Measurements from ENCODE around the gene ITGAV.

Gene ITGAV

DNA sequence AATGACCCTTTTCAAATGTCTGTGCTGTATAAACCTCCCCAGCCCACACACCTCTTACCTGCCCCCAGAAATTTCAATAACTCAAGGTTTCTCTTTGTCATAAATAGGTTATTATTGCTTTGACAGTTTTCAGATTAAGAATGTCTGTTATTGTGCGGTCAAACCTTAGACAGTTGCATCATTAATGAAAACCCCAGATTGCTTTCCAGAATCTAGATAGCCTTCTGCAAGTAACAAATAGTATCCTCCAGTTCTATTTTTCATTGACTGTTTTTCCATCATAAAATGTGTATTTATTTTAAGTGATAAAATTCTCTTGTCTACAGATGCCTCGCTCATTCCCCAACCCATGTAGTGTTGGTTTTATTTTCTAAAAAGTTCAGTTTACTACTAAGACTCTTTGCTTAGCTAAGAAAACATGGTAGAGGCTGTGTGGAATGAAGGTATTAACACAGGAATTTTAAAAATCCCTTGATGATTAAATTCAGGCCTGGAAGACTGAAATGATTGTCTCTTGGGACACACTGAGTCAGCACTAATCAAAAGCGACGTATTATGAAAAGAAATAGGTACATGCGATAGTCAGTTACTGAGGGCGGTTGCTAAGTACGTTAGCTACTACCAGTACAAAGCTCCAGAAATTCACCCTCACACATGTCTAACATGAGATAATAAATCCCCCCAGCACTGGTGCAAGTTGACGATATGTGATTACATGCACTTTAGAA, 38.4 kb upstream of the ITGAV start (continued):
- TF ChIP-seq, protein P1, sequence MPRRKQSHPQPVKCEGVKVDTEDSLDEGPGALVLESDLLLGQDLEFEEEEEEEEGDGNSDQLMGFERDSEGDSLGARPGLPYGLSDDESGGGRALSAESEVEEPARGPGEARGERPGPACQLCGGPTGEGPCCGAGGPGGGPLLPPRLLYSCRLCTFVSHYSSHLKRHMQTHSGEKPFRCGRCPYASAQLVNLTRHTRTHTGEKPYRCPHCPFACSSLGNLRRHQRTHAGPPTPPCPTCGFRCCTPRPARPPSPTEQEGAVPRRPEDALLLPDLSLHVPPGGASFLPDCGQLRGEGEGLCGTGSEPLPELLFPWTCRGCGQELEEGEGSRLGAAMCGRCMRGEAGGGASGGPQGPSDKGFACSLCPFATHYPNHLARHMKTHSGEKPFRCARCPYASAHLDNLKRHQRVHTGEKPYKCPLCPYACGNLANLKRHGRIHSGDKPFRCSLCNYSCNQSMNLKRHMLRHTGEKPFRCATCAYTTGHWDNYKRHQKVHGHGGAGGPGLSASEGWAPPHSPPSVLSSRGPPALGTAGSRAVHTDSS (tag by site-specific recombination; IDR thresholded peaks at IDR 0.05) = no peak
- TF ChIP-seq FEZF1 (tag by site-specific recombination; IDR thresholded peaks at IDR 0.05) (no peak), KLF10 (tag by site-specific recombination; IDR thresholded peaks at IDR 0.05) (no peak), SETDB1 (IDR thresholded peaks at IDR 0.05; ENCODE audit: insufficient read length, low read length) (no peak), ZNF133 (tag by site-specific recombination; IDR thresholded peaks at IDR 0.05) (no peak)
- TF ChIP-seq, protein P2, sequence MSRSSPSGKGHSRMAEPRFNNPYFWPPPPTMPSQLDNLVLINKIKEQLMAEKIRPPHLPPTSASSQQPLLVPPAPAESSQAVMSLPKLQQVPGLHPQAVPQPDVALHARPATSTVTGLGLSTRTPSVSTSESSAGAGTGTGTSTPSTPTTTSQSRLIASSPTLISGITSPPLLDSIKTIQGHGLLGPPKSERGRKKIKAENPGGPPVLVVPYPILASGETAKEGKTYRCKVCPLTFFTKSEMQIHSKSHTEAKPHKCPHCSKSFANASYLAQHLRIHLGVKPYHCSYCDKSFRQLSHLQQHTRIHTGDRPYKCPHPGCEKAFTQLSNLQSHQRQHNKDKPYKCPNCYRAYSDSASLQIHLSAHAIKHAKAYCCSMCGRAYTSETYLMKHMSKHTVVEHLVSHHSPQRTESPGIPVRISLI (tag by site-specific recombination; IDR thresholded peaks at IDR 0.05) = no peak

DNA sequence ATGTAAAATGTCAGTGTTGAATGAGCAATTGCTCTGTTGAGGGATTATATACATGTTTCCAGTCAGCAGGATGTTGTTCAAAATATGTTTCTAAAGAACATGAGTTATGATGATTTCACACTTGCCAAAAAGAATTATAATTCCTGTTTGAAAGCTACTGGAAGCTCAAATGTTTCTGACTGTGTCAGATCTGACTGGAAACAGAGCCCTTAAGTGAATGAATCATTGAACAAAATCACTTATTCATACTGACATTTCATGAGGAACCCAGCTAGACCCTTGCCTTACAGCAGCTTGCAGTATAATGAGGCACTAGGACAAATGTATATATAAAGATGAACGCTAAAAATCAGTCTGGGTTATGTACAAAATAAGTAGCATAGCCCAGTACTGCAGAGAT, 35.4 kb upstream of the ITGAV start:
- Histone ChIP-seq H3K4me3 (ENCODE audit: low read depth, low read length) (no peak overlapping the region), H3K36me3 (ENCODE audit: control insufficient read depth in 2 of 2, insufficient read depth in 1 of 2, low read length in 2 of 2) (no peaks in the 10 kb centered on the region), H3K9me3 (ENCODE audit: control insufficient read depth, insufficient read depth, low read depth, low read length) (no peaks in the 10 kb centered on the region), H3K4me1 (ENCODE audit: control insufficient read depth, insufficient read depth, low read length) (no peaks in the 10 kb centered on the region), H3K27ac (ENCODE audit: extremely low read depth, low read depth, low read length) (no peak overlapping the region)
- ChIA-PET CTCF (no interaction called here), POLR2A (interaction anchor here (1.5 to 2.1 kb wide), 2 partner anchors 16 to 35 kb away, joined by 4 to 9 read pairs; partner anchors contain the start of gene ITGAV)
- TF ChIP-seq, protein P3, sequence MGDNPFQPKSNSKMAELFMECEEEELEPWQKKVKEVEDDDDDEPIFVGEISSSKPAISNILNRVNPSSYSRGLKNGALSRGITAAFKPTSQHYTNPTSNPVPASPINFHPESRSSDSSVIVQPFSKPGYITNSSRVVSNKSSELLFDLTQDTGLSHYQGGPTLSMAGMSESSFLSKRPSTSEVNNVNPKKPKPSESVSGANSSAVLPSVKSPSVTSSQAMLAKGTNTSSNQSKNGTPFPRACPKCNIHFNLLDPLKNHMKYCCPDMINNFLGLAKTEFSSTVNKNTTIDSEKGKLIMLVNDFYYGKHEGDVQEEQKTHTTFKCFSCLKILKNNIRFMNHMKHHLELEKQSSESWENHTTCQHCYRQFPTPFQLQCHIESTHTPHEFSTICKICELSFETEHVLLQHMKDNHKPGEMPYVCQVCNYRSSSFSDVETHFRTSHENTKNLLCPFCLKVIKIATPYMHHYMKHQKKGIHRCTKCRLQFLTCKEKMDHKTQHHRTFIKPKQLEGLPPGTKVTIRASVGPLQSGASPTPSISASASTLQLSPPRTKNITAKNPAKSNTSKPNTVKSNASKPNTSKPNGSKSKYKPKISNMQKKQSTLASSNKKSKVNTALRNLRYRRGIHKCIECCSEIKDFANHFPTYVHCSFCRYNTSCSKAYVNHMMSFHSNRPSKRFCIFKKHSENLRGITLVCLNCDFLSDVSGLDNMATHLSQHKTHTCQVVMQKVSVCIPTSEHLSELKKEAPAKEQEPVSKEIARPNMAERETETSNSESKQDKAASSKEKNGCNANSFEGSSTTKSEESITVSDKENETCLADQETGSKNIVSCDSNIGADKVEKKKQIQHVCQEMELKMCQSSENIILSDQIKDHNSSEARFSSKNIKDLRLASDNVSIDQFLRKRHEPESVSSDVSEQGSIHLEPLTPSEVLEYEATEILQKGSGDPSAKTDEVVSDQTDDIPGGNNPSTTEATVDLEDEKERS (tag by site-specific recombination; IDR thresholded peaks at IDR 0.05) = no peak
- TF ChIP-seq ZNF202 (tag by site-specific recombination; IDR thresholded peaks at IDR 0.05; ENCODE audit: borderline replicate concordance) (no peak), ZNF302 (tag by site-specific recombination; IDR thresholded peaks at IDR 0.05; ENCODE audit: low read depth) (no peak), ZNF473 (tag by site-specific recombination; IDR thresholded peaks at IDR 0.05) (no peak), TRIM28 (IDR thresholded peaks at IDR 0.05; ENCODE audit: borderline replicate concordance, low read length) (no peak), ZNF341 (tag by site-specific recombination; IDR thresholded peaks at IDR 0.05; ENCODE audit: low read depth) (no peak), ZNF239 (tag by site-specific recombination; IDR thresholded peaks at IDR 0.05) (no peak)
- TF ChIP-seq, protein P4, sequence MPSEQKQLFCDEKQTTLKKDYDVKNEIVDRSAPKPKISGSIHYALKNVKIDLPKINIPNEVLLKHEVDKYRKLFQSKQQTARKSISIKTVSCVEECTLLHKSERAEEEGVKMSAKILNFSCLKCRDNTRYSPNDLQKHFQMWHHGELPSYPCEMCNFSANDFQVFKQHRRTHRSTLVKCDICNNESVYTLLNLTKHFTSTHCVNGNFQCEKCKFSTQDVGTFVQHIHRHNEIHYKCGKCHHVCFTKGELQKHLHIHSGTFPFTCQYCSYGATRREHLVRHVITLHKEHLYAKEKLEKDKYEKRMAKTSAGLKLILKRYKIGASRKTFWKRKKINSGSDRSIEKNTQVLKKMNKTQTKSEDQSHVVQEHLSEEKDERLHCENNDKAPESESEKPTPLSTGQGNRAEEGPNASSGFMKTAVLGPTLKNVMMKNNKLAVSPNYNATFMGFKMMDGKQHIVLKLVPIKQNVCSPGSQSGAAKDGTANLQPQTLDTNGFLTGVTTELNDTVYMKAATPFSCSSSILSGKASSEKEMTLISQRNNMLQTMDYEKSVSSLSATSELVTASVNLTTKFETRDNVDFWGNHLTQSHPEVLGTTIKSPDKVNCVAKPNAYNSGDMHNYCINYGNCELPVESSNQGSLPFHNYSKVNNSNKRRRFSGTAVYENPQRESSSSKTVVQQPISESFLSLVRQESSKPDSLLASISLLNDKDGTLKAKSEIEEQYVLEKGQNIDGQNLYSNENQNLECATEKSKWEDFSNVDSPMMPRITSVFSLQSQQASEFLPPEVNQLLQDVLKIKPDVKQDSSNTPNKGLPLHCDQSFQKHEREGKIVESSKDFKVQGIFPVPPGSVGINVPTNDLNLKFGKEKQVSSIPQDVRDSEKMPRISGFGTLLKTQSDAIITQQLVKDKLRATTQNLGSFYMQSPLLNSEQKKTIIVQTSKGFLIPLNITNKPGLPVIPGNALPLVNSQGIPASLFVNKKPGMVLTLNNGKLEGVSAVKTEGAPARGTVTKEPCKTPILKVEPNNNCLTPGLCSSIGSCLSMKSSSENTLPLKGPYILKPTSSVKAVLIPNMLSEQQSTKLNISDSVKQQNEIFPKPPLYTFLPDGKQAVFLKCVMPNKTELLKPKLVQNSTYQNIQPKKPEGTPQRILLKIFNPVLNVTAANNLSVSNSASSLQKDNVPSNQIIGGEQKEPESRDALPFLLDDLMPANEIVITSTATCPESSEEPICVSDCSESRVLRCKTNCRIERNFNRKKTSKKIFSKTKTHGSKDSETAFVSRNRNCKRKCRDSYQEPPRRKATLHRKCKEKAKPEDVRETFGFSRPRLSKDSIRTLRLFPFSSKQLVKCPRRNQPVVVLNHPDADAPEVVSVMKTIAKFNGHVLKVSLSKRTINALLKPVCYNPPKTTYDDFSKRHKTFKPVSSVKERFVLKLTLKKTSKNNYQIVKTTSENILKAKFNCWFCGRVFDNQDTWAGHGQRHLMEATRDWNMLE (tag by site-specific recombination; conservative IDR thresholded peaks at IDR 0.05; ENCODE audit: low read depth) = no peak
- TF ChIP-seq, protein P5, sequence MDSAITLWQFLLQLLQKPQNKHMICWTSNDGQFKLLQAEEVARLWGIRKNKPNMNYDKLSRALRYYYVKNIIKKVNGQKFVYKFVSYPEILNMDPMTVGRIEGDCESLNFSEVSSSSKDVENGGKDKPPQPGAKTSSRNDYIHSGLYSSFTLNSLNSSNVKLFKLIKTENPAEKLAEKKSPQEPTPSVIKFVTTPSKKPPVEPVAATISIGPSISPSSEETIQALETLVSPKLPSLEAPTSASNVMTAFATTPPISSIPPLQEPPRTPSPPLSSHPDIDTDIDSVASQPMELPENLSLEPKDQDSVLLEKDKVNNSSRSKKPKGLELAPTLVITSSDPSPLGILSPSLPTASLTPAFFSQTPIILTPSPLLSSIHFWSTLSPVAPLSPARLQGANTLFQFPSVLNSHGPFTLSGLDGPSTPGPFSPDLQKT (IDR thresholded peaks at IDR 0.05; ENCODE audit: borderline replicate concordance, low read depth, low read length) = no peak

Data from HEK293 (cell line).